ENCODE data around the gene KCNQ5.

KCNQ5 gene

GRCh38 chr6:72930556-72931132, 308.8 kb downstream of the KCNQ5 start:
- DNase-seq, result peak; percentile 92

DNA sequence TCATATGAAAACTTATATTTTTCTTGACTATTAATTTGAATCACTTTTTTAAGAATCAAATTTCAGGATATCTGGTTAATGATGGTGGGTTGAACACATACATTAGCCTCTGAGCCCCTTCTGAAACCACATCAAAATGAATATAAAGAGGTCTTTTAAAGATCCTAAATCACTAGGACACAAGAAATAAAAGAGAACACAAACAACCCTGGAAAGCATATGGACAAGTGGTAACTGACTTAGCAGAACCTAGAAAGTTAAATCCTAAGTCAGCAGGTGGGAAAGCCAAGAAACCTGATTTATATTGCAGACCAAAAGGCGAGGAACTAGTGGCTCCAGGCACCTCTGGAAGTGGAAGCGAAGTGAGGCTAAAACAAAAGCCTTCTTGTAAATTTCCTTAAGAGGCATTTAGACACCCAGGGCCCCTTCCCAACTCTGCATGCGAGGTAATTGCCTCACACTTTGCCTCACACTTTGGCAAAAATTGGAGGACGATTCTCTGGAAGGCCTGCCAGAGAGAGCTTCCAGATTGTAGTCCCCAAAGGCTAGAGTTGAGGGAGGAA, 309.5 kb downstream of the KCNQ5 start:
- no peak for DNase-seq

GRCh38 chr6:72933233-72933632, 311.4 kb downstream of the KCNQ5 start:
- DNase-seq, result no peak

DNA sequence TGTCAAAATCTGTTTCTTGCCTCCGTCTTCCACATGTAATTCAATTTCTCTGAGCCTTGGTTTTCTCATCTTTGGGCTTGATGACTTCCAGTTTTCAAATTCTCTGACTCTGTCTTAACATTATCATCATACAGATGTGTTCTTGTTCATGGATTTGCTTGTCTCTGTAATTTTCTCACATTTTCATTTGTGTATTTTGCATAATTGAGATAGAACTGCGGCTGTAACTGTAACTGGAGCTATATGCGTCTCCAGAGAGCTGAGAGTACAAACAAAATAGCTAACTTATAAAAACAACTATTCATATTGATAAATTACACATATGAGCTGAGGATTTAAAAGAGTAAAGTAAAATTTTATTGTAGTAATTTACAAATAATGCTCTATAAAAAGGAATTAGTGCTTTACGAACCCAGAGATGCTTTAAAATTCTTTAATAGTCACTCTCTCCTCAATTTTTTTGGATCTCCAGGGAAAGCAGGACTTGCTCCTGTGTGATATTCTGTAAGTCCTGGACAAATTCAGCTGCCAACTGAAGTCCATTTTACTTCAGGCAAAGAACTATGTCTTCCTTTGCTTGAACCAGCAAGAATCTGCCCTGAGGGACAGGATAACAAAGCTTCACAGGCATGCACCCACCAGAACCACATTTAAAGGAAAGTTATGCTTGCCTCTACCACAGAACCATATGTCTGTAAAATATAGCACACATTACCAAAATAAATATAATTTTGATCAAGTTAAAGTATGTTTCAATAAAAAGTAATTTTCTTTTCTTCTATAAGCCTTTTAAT, 315.1 kb downstream of the KCNQ5 start:
- no peak for DNase-seq

DNA sequence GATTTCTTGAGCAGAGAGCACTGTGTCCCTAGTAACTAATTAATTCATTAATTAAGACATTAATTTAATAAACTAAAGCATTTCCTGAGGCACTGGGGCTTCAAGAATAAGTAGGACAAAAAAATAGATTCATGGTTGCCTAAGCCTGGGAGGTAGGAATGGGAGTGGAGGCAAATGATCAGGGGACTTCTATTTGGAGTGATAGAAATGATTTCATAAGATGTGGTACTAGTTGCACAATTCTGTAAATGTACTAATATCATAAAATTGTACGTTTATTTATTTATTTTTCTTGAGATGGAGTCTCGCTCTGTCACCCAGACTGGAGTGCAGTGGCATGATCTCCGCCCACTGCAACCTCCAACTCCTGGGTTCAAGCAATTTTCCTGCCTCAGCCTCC, 316.2 kb downstream of the KCNQ5 start:
- no peak for DNase-seq

GRCh38 chr6:72939004-72939403, 317.1 kb downstream of the KCNQ5 start:
- DNase-seq, result peak; percentile 88

DNA sequence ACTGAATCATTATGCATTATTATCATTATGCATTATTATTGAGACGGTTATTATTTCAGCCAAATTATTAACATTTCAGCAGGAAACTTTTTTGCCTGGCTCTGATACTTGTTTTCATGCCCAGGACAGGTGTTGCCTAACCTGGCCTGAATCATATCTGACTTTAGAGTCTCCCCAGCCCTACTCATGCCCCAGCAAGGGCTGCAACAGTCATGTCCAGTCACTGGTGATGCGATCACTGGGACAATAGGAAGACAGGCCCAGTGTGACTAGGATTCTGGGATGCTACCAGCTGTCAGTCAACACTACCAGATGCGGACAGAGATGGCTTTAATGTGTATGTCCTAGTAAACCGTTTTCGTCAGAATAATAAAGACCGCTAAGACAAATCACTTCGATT, 318.4 kb downstream of the KCNQ5 start:
- DNase-seq, result no peak

DNA sequence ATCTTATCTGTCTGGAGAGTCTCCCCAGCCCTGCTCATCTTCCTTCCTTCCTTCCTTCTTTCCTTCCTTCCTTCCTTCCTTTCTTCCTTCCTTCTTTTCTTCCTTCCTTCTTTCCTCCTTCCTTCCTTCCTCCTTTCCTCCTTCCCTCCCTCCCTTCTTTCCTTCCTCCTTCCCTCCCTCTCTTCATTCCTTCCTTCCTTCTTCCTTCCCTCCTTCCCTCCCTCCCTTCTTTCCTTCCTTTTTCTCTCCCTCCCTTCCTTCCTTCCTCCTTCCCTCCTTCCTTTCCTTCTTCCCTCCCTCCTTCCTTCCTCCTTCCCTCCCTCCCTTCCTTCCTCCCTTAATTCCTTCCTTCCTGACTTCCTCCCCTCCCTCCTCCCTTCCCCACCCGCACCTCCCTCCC, 319.4 kb downstream of the KCNQ5 start:
- DNase-seq, result no peak

DNA sequence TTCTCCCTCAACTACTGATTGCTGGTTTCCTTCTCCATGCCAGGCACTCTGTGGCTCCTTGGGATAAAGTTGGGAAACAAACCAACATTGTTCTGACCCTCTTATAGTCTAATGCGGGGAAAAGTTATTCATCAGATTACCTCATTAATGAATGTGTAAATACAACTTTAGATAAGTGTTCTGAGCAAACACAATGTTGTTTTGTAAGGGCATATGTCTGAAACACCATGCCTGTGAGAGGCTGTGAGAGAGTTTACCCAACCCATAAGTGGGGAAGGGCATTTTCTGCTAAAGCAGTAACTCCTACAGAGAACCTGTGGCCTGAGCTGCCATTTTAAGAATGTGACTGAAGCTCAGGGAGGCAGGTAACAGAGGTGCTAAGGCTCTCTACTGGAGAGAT, 319.9 kb downstream of the KCNQ5 start:
- DNase-seq, result no peak

DNA sequence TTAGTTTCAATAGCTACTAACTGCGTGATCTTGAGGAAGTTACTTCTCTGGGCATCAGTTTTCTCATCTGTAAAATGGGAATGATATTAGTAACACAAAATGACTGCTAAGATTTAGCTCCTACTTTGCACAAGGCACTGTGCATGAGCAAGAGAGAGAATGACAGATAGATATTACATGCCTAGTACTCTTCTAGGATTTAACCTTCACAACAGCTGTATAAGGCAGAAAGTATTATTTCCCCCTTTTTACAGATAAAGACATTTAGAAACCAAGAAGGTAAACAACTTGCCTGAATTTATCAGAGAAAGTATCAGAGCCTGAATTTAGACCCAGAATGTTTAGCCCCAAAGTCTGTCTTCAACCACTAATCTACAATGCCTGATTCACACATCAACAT, 321.8 kb downstream of the KCNQ5 start:
- DNase-seq, result no peak

GRCh38 chr6:72944660-72945059, 322.8 kb downstream of the KCNQ5 start:
- no peak for DNase-seq

- DNase-seq, result no peak
Measured at GRCh38 chr6:72946774-72947173, 324.9 kb downstream of the KCNQ5 start.

DNA sequence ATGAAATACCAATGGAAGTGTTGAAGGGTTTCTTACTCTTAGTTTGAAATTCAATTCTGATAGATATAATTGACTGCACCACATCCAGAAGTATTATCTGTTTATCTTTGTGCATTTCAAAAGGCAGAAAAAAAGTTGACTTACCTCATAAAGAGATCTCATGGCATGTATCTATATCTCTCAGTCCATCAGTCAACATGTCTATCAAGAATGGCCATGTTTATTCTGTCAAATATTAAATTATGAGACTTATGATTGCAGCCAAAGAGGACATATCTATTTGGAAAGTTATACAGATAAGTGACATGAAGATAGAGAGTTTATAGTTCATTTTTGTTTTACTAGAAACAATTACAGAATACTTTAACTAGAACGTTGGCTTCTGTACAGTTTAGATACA, 325.7 kb downstream of the KCNQ5 start:
- no peak for DNase-seq

DNA sequence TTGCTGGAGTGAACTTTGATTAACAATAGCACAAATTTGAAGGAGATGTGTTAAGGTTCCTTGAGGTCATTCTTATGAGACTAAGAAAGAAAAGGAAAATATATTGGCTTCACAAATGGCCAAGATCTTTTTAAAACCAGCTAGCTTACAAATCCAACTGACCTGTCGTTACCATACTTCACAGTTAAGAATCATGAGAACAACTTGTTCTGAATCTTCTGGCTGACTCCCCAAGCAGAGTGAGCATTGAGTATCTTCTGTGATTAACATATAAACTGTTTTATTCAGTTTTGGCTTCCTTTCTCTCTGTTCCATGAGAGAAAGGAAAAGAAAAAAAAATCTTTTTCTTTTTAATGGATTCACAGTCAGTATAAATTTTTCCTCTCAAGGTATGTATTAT, 326.3 kb downstream of the KCNQ5 start:
- DNase-seq, result no peak

DNA sequence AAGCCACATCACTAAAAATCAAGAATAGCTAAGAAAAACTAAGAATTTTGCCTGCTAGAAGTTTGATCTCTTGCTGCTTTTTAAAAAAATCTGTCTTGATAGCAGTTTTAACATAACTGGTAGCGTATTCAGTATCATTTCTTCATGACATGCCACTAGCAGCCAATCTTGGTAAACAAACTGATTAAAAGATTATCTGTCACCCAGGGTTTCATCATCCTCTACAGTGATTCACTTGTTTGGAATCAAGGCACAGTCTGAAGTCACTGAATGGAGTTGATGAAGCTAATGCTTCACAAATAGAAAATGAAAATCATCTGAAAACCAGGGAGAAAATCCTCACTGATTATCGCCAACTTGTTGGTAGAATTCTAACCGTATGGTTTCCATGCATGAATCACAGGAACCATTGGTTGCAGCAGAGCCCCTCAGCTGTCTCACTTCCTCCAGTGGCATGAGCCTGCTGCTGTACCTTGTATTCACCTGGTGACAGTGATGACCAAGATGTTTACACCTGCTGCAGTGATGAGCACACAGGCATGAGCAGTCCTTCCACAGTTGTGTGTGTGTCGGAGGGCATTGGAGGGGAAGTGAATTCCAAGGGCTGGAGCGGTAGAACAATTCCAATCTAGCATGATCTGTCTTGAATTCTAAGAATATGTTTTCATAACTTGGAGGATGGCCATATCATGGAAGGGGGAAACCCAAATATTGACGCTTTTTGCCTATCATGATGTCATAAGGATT, 328.4 kb downstream of the KCNQ5 start:
- DNase-seq, result no peak

DNA sequence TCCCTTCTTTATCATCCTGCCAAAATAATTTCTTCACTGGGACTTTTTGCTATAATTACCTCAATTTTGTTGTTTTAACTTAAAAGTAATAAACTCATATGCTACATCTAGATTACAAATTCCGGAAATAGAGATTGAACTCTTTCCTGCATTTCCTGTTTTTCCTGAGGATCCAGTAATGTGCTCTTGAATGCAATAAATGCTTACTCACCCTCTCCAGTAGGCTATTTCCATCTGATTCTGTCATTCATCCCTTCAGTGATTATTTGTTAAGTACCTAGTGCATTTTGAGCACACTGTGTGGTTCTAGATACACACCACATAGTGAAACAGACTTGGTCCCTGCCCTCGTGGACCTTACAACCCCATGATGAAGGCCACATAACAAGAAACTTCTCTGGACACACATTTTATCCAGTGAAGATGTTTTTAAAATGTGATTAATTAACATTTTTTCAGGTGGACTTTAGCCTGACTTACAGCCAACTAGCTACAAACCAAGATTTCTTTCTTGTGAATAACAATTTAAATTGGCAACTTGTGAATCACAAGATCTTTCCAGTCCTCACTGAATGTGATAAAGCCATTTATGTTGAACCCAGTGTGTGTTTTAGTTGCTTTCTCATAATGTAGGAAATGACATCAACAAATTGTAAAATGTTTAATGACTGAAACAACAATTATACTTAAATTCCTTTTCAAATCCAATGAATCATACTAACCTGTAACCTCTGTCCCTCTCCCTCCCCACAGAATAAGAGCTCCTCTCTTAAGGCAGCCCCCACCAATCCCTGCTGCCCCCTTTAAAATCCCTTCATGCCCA, 331.2 kb downstream of the KCNQ5 start:
- no peak for DNase-seq

DNA sequence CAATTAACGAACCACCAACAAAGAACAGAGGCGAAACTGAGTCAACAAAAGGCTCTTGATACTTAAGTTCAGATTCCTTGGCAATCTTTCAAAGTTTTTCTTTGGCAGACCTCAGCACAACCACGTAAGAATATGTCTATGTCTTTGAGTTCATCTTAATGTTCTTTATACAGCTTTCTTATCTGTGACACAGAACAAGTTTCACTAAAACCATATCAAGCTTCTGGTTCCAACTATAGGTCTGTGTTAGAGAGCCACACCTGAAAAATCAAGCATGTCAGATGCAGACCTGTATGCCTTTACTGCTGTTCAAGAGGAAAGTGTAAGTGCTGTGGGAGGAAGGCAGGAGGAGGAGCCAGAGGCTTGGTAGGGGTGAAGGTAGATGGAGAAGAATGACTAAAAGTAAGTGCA, 332.1 kb downstream of the KCNQ5 start:
- no peak for DNase-seq

DNA sequence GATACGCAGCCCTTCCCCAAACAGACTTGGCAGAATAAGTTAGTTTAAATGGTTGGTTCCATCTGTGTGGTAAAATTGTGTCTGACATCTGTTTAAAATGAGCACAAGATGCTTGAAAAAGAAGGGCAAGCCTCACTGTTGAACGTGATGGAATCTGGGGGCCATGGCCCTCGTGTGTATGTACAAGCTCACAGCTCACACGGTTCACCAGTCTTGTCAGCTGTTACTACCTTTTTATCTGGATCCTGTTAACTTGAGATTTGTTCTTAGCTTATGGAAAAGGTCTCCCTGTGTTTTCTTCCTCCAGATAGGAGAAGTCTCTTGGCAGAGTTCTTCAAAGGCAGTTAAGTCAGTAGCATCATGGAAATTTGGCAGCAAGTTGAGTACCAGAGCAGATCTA, 332.9 kb downstream of the KCNQ5 start:
- DNase-seq, result no peak

- no peak for DNase-seq
Measured at GRCh38 chr6:72955666-72956065, 333.8 kb downstream of the KCNQ5 start.

- DNase-seq, result no peak
Measured at GRCh38 chr6:72956272-72956671, 334.4 kb downstream of the KCNQ5 start.

DNA sequence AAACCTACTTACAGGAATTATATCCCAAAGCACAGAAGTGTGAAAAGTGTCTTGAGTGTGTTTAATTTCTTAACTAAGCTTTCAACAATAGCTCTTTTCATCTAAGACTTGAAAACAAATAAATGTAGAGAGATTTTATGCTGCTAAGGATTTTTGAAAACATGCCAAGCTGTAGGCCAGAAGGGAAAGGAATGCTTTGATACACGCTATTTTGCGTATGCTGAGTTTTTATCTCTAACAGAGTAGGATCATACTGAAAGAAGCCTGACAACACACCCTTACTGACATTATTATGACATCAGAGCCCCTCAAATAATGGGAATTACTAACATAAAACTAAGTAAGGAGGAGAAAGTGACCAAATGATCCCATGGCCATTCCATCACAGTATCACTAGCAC, 338.0 kb downstream of the KCNQ5 start:
- DNase-seq, result no peak

DNA sequence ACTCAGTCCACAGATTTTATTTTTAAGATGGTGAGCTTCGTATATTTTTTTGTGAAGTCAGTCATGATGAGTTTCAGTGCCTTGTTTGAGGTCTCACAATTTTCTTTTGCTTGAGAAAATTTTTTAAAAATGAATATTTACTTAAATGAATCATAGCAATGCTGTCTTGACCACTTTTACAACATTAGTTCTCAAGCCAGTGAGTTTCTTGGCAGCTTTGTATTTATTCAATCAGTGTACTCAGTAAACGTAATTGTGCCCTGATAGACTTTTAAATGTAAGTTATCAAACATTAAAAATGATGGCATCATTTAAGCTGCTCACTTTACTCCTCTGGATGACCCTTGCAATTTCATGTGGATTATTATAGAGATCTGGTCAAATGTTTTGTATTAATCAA, 342.1 kb downstream of the KCNQ5 start:
- DNase-seq, result no peak

Measured in NCI-H1694 treated with DMSO at 0.1 percent for 48 hours (cell line).